Lung microvascular endothelial cell (primary cell): ENCODE data around the gene HIKESHI. TPM values are rescaled to one million over a fixed set of nuclear protein-coding genes. Genes with fewer than 3 reads are reported as not detected.

Experiments
- DNase-seq, 2 donors: peaks; one replicate each; pipeline versions ENCODE4 v3.0.0 to v3.0.0-alpha.2; 2010; ENCODE audit warnings: low read depth in 2 of 2
- total RNA-seq: library from RNA; depleted of rRNA; stranded (reverse); fragments of >200 nt; gene quantifications from 2 replicates; pipeline ENCODE4 v1.2.1, GENCODE V29; 2014

HIKESHI gene
- total RNA-seq, 1 donor from 2014 or later, result 72.6 TPM

- peak; percentile 10 to 54 for DNase-seq
Observed at GRCh38 chr11:86374069-86374468, 72.0 kb downstream of the HIKESHI start.

- peak; percentile 9 to 35 for DNase-seq
Observed at GRCh38 chr11:86374586-86374985, 72.5 kb downstream of the HIKESHI start, which contains the start of gene CCDC81. Gene CCDC81 (plus strand): TSS chr11:86374887. CDS start chr11:86375164, 277 bp downstream.

- no peak for DNase-seq
Observed at GRCh38 chr11:86377972-86378371, 75.9 kb downstream of the HIKESHI start.

GRCh38 chr11:86380295-86381059, 78.4 kb downstream of the HIKESHI start:
- DNase-seq, result peak; percentile 20 to 28

- DNase-seq, result no peak
Observed at GRCh38 chr11:86383041-86383955, 81.3 kb downstream of the HIKESHI start.

- DNase-seq, result no peak
Observed at GRCh38 chr11:86386283-86386682, 84.2 kb downstream of the HIKESHI start.

GRCh38 chr11:86386746-86387145, 84.7 kb downstream of the HIKESHI start:
- no peak for DNase-seq

GRCh38 chr11:86388198-86388597, 86.2 kb downstream of the HIKESHI start:
- DNase-seq, result peak; percentile 4 to 13

GRCh38 chr11:86390487-86390886, 88.4 kb downstream of the HIKESHI start:
- peak in 1 of 2 donors; percentile 74 for DNase-seq

GRCh38 chr11:86395061-86395551, 93.1 kb downstream of the HIKESHI start:
- DNase-seq, result peak in 1 of 2 donors; percentile 46

Other genes starting within 250 kb of the HIKESHI start
- 122 and 173 TPM in 2 replicates for gene PICALM, start 233.2 kb upstream of the HIKESHI start, total RNA-seq
- gene EED, start 57.5 kb upstream of the HIKESHI start, total RNA-seq, result 7.0 and 13.5 TPM in 2 replicates
- under 0.01 and 0.40 TPM in 2 replicates for gene CCDC81, start 72.6 kb downstream of the HIKESHI start, total RNA-seq